Bone marrow (tissue), 2 donors: ENCODE data around the gene VSTM2L.
"Not testable (repeated sequence)": the region's sequence is repeated elsewhere in the genome, so short reads cannot be mapped to it uniquely, and the experiment has no call there.

Experiments
- DNase-seq, 2 donors: peaks; one replicate each; lab custom pipeline; 2025; lab: John Stamatoyannopoulos, UW

Gene VSTM2L

GRCh38 chr20:37938954-37939353 lies 36.0 kb downstream of the VSTM2L start:
- DNase-seq: no peak

- DNase-seq: no peak
These were observed 37.0 kb downstream of the VSTM2L start for GRCh38 chr20:37939701-37940560.

GRCh38 chr20:37940858-37941257 lies 37.9 kb downstream of the VSTM2L start:
- no peak for DNase-seq

- no peak for DNase-seq
These were observed 38.4 kb downstream of the VSTM2L start for GRCh38 chr20:37941332-37941731.

GRCh38 chr20:37941992-37942391 lies 39.1 kb downstream of the VSTM2L start:
- DNase-seq: no peak

GRCh38 chr20:37943033-37943432 lies 40.1 kb downstream of the VSTM2L start:
- DNase-seq: no peak

- no peak for DNase-seq
These were observed 40.9 kb downstream of the VSTM2L start for GRCh38 chr20:37943501-37944455.

GRCh38 chr20:37944456-37944981 lies 41.6 kb downstream of the VSTM2L start:
- DNase-seq: no peak

GRCh38 chr20:37945091-37945547 lies 42.2 kb downstream of the VSTM2L start:
- no peak for DNase-seq

- no peak for DNase-seq
These were observed 44.0 kb downstream of the VSTM2L start for GRCh38 chr20:37946946-37947345.

- no peak for DNase-seq
These were observed 45.0 kb downstream of the VSTM2L start for GRCh38 chr20:37947943-37948342.

GRCh38 chr20:37948956-37949355 lies 46.0 kb downstream of the VSTM2L start:
- no peak for DNase-seq

GRCh38 chr20:37954190-37954589 lies 51.3 kb downstream of the VSTM2L start:
- DNase-seq: no peak

GRCh38 chr20:37954626-37955025 lies 51.7 kb downstream of the VSTM2L start:
- no peak for DNase-seq

- DNase-seq: no peak
These were observed 52.6 kb downstream of the VSTM2L start for GRCh38 chr20:37955511-37955910.

GRCh38 chr20:37956107-37956585 lies 53.2 kb downstream of the VSTM2L start:
- DNase-seq: no peak

GRCh38 chr20:37958856-37959520 lies 56.1 kb downstream of the VSTM2L start:
- no peak for DNase-seq

- DNase-seq: no peak
These were observed 58.1 kb downstream of the VSTM2L start for GRCh38 chr20:37961066-37961465.

GRCh38 chr20:37963483-37963882 lies 60.6 kb downstream of the VSTM2L start:
- DNase-seq: not testable (repeated sequence)

GRCh38 chr20:37968841-37969401 lies 66.0 kb downstream of the VSTM2L start:
- DNase-seq: no peak
